Esophagus muscularis mucosa (tissue), 4 donors: ENCODE data around the gene CRABP2. TPM values are rescaled to one million over a fixed set of nuclear protein-coding genes. Genes with fewer than 3 reads are reported as not detected.

ENCODE experiments used
- DNase-seq: peaks from one replicate; pipeline ENCODE4 v3.0.0-alpha.2; 2017; ENCODE audit errors: extremely low spot score
- H3K27ac ChIP-seq, 4 donors: fragments of 200-600 bp; sonication (generic); replicated peaks in 1 of 4; 1 replicate in 3 of 4; 2 replicates in 1 of 4; pipeline ENCODE4 v1.5.1; 2016 to 2019; ENCODE audit warnings: mild to moderate bottlenecking in 1 of 4
- H3K27me3 ChIP-seq, 4 donors: fragments of 200-600 bp; sonication (generic); one replicate each; pipeline versions ENCODE4 v1.5.1 to v1.6.0; 2016 to 2019
- H3K36me3 ChIP-seq, 4 donors: fragments of 200-600 bp; sonication (generic); one replicate each; pipeline ENCODE4 v1.5.1; 2016 to 2019
- H3K4me1 ChIP-seq, 4 donors: fragments of 200-600 bp; sonication (generic); one replicate each; pipeline ENCODE4 v1.5.1; 2016 to 2019
- H3K4me3 ChIP-seq, 4 donors: fragments of 200-600 bp; sonication (generic); 1 replicate in 2 of 4; 2 replicates in 2 of 4; pipeline ENCODE4 v1.5.1; 2016 to 2019; ENCODE audit warnings: mild to moderate bottlenecking in 4 of 4, moderate library complexity in 1 of 4
- H3K9me3 ChIP-seq, 4 donors: fragments of 200-600 bp; sonication (generic); 1 replicate in 3 of 4; 2 replicates in 1 of 4; pipeline ENCODE4 v1.5.1; 2016 to 2019
- EP300 ChIP-seq: sonication (generic); formaldehyde crosslinking; IDR thresholded peaks from one replicate; pipeline ENCODE4 v1.6.1; 2017; ENCODE audit warnings: antibody characterized with exemption
- POLR2A ChIP-seq: fragments of 450-650 bp; IDR thresholded peaks from one replicate; pipeline ENCODE4 v1.6.1; 2017; ENCODE audit warnings: antibody characterized with exemption, moderate library complexity, mild to moderate bottlenecking, low read depth
- POLR2AphosphoS5 ChIP-seq, 2 donors: sonication (generic); formaldehyde crosslinking; IDR thresholded peaks; one replicate each; pipeline ENCODE4 v1.6.1; 2017; ENCODE audit warnings: antibody characterized with exemption in 2 of 2
- WGBS: methylation state at CpG from one replicate; pipeline ENCODE4 v1.1.5; 2018; 5-methylcytosine and 5-hydroxymethylcytosine counted together
- intact Hi-C: fragments of 100-400 bp; cut with DNase I; formaldehyde crosslinking; loops from one replicate; pipeline ENCODE4 v1.15.1; 2023
- total RNA-seq, 4 donors: library from RNA; depleted of rRNA; stranded (reverse); fragments of >200 nt; gene quantifications; one replicate each; pipeline versions ENCODE4 v1.1.0 to v1.2.1, GENCODE V29; 2016
- TF ChIP-seq, protein P1 (sequence below), 3 experiments: fragments of 200-600 bp in 2 of 3; fragments of 450-650 bp in 1 of 3; sonication (generic) in 2 of 3; IDR thresholded peaks; one replicate each; pipeline ENCODE4 v1.5.1; 2017 to 2019; ENCODE audit warnings: antibody characterized with exemption in 3 of 3, mild to moderate bottlenecking in 2 of 3, moderate library complexity in 1 of 3

Gene CRABP2
- total RNA-seq, 4 donors from 2014 or later, result 1.2 to 6.4 (median 2.7) TPM

DNA sequence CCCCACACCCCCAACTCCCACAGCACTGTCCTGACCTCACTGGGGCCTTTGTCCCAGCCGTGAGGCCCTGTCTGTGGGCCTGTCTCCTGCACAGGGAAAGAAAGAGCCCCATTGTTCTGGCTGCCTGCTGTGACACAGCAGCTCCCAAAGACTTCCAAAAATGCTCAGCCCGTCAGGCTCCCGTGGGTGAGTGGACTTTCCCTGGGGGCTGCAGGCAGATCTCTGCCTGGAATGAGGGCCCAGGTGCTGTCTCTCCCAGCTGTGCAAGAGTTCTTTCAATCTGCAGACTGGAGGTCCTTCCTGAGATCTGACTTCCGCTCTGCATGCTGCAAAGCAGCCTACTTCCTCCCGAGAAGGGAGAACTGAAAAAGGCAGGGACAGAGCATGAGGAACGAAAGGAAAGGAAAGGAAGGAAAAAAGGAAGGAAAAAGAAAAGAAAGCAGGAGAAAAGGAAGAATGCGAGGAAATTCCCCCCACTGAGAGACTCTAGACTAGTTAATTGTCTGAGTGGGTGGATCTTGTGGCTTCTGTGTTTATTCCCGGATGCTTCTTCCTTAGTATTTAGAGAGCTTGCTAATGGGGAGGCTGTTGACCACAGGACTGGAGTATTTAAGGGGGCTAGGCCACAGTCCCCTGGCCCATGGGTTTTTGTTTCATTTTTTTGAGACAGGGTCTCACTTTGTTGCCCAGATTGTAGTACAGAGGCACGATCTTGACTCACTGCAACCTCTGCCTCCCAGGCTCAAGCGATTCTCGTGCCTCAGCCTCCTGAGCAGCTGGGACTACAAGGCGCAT is 43.2 kb downstream of the CRABP2 start:
- no peaks in the 10 kb centered on the region for H3K9me3 ChIP-seq
- peaks cover 0 to 2% (median 0%) of the 10 kb centered on the region in 4 donors for H3K27me3 ChIP-seq
- intact Hi-C loops, result no loop called here
- no peak overlapping the region for H3K4me3 ChIP-seq
- peak overlapping the region; percentile 78 to 85 (median 82) for H3K27ac ChIP-seq
- peaks cover 86 to 94% (median 91%) of the 10 kb centered on the region in 4 donors for H3K4me1 ChIP-seq
- no peak for DNase-seq
- 66% methylated on average over 10 of the region's 12 CpGs for WGBS
- TF ChIP-seq, protein P1, sequence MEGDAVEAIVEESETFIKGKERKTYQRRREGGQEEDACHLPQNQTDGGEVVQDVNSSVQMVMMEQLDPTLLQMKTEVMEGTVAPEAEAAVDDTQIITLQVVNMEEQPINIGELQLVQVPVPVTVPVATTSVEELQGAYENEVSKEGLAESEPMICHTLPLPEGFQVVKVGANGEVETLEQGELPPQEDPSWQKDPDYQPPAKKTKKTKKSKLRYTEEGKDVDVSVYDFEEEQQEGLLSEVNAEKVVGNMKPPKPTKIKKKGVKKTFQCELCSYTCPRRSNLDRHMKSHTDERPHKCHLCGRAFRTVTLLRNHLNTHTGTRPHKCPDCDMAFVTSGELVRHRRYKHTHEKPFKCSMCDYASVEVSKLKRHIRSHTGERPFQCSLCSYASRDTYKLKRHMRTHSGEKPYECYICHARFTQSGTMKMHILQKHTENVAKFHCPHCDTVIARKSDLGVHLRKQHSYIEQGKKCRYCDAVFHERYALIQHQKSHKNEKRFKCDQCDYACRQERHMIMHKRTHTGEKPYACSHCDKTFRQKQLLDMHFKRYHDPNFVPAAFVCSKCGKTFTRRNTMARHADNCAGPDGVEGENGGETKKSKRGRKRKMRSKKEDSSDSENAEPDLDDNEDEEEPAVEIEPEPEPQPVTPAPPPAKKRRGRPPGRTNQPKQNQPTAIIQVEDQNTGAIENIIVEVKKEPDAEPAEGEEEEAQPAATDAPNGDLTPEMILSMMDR (IDR thresholded peaks at IDR 0.05), result no peak
- TF ChIP-seq POLR2AphosphoS5 (IDR thresholded peaks at IDR 0.05) (no peak), EP300 (no peak), POLR2A (no peak)
- H3K36me3 ChIP-seq, result no peaks in the 10 kb centered on the region

- Histone ChIP-seq H3K4me1 (peaks cover 80 to 91% (median 87%) of the 10 kb centered on the region in 4 donors), H3K27me3 (peaks cover 0 to 16% (median 6%) of the 10 kb centered on the region in 4 donors), H3K27ac (peak overlapping the region; percentile 78 to 85 (median 82)), H3K36me3 (no peaks in the 10 kb centered on the region), H3K9me3 (no peaks in the 10 kb centered on the region), H3K4me3 (peak overlapping the region in 3 of 4 donors; percentile 15 to 38 (median 15))
- TF ChIP-seq POLR2AphosphoS5 (IDR thresholded peaks at IDR 0.05) (no peak), POLR2A (no peak), EP300 (no peak)
- TF ChIP-seq, protein P1 (IDR thresholded peaks at IDR 0.05), result no peak
- 76% methylated on average over 2 of the region's 2 CpGs for WGBS
- intact Hi-C loops, result no loop called here
- DNase-seq, result no peak
Measured at GRCh38 chr1:156660752-156661112, 44.7 kb downstream of the CRABP2 start.

DNA sequence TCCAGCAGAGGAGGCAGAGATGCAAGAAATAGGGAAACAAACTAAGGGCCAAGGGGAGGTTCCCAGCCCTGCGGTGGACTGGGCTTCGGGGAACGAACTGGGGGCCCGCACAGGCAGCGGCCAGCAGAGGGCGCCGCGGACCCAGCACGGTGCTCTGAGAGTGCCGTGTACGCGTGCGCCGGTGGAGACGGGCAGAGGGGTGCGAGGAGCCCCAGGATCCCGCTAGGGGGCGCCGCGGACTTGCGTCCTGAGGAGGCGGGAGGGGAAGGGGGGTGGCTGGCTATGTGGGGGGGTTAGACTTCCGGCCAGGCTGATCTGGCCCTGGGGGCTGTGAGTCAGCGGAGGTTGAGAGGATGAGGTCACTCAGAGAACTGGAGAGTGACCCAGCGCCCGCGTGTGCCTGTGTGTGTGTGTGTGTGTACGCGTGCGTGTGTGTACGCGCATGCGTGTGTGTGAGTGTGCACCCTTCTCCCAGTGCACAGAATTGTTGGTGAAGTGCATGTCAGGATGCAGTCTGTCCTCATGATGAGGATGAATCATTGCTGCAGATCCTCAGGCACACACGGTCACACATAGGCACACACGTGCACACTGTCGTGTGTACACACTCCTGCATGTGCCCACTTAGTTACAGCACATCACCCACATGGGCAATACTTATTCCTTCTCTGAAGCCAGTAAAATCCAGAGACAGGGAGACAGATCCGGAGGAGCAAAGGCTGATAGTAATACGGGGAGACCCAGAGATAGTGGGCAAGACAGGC is 45.2 kb downstream of the CRABP2 start:
- WGBS, result 10% methylated on average over 32 of the region's 38 CpGs
- intact Hi-C loops, result loop anchor here (1.0 to 10.0 kb wide), 2 partner anchors 18 to 75 kb away; no protein-coding TSS in a partner anchor
- peak overlapping the region in 3 of 4 donors; percentile 15 to 38 (median 15) for H3K4me3 ChIP-seq

GRCh38 chr1:156659661-156659987 is 45.8 kb downstream of the CRABP2 start:
- no peaks in the 10 kb centered on the region for H3K36me3 ChIP-seq
- no peak for DNase-seq
- intact Hi-C loops, result loop anchor here (1.0 to 10.0 kb wide), 2 partner anchors 19 to 75 kb away; no protein-coding TSS in a partner anchor
- peaks cover 0 to 26% (median 6%) of the 10 kb centered on the region in 4 donors for H3K27me3 ChIP-seq
- TF ChIP-seq POLR2AphosphoS5 (IDR thresholded peaks at IDR 0.05) (no peak), POLR2A (no peak), EP300 (no peak)
- TF ChIP-seq, protein P1 (IDR thresholded peaks at IDR 0.05), result no peak
- 33% methylated on average over 6 of the region's 6 CpGs for WGBS
- H3K9me3 ChIP-seq, result no peaks in the 10 kb centered on the region
- peak overlapping the region; percentile 22 to 85 (median 81) for H3K27ac ChIP-seq
- peaks cover 69 to 80% (median 76%) of the 10 kb centered on the region in 4 donors for H3K4me1 ChIP-seq
- peak overlapping the region in 3 of 4 donors; percentile 15 to 38 (median 15) for H3K4me3 ChIP-seq

More for the DNA sequence above, 45.2 kb downstream of the CRABP2 start:
- peaks cover 74 to 85% (median 81%) of the 10 kb centered on the region in 4 donors for H3K4me1 ChIP-seq
- H3K36me3 ChIP-seq, result no peaks in the 10 kb centered on the region
- H3K9me3 ChIP-seq, result no peaks in the 10 kb centered on the region
- H3K27ac ChIP-seq, result peak overlapping the region; percentile 78 to 85 (median 82)
- TF ChIP-seq, protein P1 (IDR thresholded peaks at IDR 0.05), result peak; percentile 99
- no peak for TF ChIP-seq EP300
- TF ChIP-seq POLR2A, result peak; percentile 18
- TF ChIP-seq POLR2AphosphoS5 (IDR thresholded peaks at IDR 0.05), result peak; percentile 68 to 80
- H3K27me3 ChIP-seq, result peaks cover 0 to 20% (median 6%) of the 10 kb centered on the region in 4 donors
- DNase-seq, result peak; percentile 98
